Measurements from ENCODE around the gene EYS. TPM values are rescaled to one million over a fixed set of nuclear protein-coding genes. Genes with fewer than 3 reads are reported as not detected.
"Not testable (repeated sequence)": the region's sequence is repeated elsewhere in the genome, so short reads cannot be mapped to it uniquely, and the experiment has no call there.

The EYS gene
- polyA plus RNA-seq, 6 donors from 2014 or later, result 0.06 to 0.18 (median 0.07) TPM; not detected in 1

- no peak for DNase-seq
- Mint-ChIP-seq H3K4me3 (no peak overlapping the region), H3K4me1 (no peaks in the 10 kb centered on the region), H3K27me3 (no peaks in the 10 kb centered on the region), H3K9me3 (peaks cover 0 to 25% (median 23%) of the 10 kb centered on the region in 7 donors), H3K27ac (no peak overlapping the region), H3K36me3 (peaks cover 10 to 17% of the 10 kb centered on the region in 2 donors)
- ATAC-seq (ENCODE audit: low read depth in 2 of 2), result no peak
Measured at GRCh38 chr6:63757826-63758225, 1949.2 kb downstream of the EYS start.

DNA sequence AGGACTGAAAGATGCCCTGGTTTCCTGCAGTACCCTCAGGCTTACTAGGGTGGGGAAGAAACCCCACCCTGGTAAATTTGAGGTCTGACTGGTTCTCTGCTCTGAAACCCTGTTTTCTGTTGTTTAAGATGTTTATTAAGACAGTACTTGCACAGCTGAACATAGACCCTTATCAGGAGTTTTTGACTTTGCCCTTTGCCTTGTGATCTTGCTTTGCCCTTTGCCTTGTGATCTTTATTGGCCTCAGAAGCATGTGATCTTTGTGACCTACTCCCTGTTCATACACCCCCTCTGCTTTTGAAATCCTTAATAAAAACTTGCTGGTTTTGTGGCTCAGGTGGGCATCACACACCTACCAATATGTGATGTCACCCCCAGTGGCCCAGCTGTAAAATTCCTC lies 1949.8 kb downstream of the EYS start:
- not testable (repeated sequence) for ATAC-seq (ENCODE audit: low read depth in 2 of 2); H3K4me1 Mint-ChIP-seq; H3K27ac Mint-ChIP-seq; H3K27me3 Mint-ChIP-seq; H3K4me3 Mint-ChIP-seq; DNase-seq
- Mint-ChIP-seq H3K9me3 (peaks cover 0 to 25% (median 23%) of the 10 kb centered on the region in 7 donors), H3K36me3 (peaks cover 10 to 17% of the 10 kb centered on the region in 2 donors)

DNA sequence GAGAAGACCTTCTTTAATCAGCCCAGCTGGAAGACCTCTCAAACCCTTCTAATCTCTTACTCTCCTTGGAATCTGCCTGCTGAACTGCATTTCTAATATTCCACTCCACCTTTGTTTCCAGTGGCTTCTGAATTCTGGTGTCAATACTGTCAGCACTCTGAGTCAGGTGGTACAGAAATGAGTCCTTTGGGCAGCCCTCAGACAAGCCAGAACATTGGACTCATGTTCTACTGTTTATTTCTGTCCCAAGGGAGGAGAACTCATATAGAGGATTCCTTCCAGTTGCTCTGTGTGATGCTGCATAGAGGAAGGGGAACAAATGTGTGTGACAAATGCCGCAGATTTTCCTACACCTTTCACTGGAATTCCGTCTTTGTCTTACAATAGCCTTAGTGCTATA lies 1956.6 kb downstream of the EYS start:
- no peaks in the 10 kb centered on the region for H3K4me1 Mint-ChIP-seq
- H3K36me3 Mint-ChIP-seq, result peaks cover 0 to 37% of the 10 kb centered on the region in 2 donors
- DNase-seq (no peak), ATAC-seq (ENCODE audit: low read depth in 2 of 2) (no peak)
- no peak overlapping the region for H3K27ac Mint-ChIP-seq
- H3K4me3 Mint-ChIP-seq, result no peak overlapping the region
- peaks cover 15 to 36% (median 31%) of the 10 kb centered on the region in 3 donors for H3K27me3 Mint-ChIP-seq
- peaks cover 0 to 11% (median 7%) of the 10 kb centered on the region in 7 donors for H3K9me3 Mint-ChIP-seq

DNA sequence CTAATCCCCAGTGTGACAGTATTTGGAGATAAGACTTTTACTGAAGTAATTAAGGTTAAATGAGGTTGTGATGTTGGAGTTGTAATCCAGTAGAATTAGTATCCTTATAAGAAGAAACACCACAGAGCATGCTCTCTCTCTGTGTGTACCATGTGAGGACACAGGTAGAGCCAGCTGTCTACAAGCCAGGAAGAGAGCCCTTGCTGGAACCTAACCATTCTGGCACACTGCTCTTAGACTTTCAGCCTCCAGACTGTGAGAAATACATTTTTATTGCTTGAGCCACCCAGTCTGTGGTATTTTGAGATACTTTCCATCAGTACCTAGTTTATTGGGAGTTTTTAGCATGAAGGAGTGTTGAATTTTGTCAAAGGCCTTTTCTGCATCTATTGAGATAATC lies 1961.2 kb downstream of the EYS start:
- ATAC-seq (ENCODE audit: low read depth in 2 of 2) (no peak), DNase-seq (no peak)
- peaks cover 0 to 6% (median 3%) of the 10 kb centered on the region in 7 donors for H3K9me3 Mint-ChIP-seq
- H3K36me3 Mint-ChIP-seq, result peaks cover 0 to 37% of the 10 kb centered on the region in 2 donors
- H3K4me1 Mint-ChIP-seq, result no peaks in the 10 kb centered on the region
- H3K27ac Mint-ChIP-seq, result no peak overlapping the region
- H3K27me3 Mint-ChIP-seq, result peaks cover 15 to 36% (median 31%) of the 10 kb centered on the region in 3 donors
- no peak overlapping the region for H3K4me3 Mint-ChIP-seq

DNA sequence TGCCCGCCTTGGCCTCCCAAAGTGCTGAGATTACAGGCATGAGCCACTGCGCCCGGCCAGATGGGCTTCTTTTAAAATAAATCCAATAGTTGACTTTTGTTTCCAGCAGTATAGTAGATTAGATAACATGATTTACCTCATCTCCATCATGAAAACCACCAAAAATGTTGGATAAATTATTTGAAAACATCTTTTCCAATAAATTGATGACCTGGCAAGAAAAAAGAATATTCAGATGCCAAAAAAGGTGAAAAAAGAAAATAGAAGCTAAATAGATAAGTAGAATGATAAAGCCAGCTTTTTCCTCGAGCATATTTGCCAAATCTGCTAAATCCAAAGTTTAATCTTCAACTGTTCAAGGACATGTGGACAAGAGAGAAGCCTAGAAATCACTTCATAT lies 1962.2 kb downstream of the EYS start:
- ATAC-seq (ENCODE audit: low read depth in 2 of 2), result no peak
- DNase-seq, result no peak
- H3K27ac Mint-ChIP-seq, result peak overlapping the region in 1 of 6 donors; percentile 31
- peaks cover 0 to 4% (median 0%) of the 10 kb centered on the region in 3 donors for H3K4me1 Mint-ChIP-seq
- peaks cover 0 to 34% of the 10 kb centered on the region in 2 donors for H3K36me3 Mint-ChIP-seq
- no peak overlapping the region for H3K4me3 Mint-ChIP-seq
- H3K9me3 Mint-ChIP-seq, result peaks cover 4 to 6% (median 4%) of the 10 kb centered on the region in 7 donors
- H3K27me3 Mint-ChIP-seq, result peaks cover 15 to 33% (median 31%) of the 10 kb centered on the region in 3 donors

- DNase-seq (no peak), ATAC-seq (ENCODE audit: low read depth in 2 of 2) (no peak)
- H3K4me3 Mint-ChIP-seq, result no peak overlapping the region
- H3K27me3 Mint-ChIP-seq, result peaks cover 9 to 24% (median 22%) of the 10 kb centered on the region in 3 donors
- no peak overlapping the region for H3K27ac Mint-ChIP-seq
- H3K36me3 Mint-ChIP-seq, result peaks cover 0 to 24% of the 10 kb centered on the region in 2 donors
- H3K4me1 Mint-ChIP-seq, result peaks cover 0 to 4% (median 0%) of the 10 kb centered on the region in 3 donors
- peaks cover 0 to 11% (median 9%) of the 10 kb centered on the region in 7 donors for H3K9me3 Mint-ChIP-seq
Measured at GRCh38 chr6:63743691-63744090, 1963.3 kb downstream of the EYS start.

DNA sequence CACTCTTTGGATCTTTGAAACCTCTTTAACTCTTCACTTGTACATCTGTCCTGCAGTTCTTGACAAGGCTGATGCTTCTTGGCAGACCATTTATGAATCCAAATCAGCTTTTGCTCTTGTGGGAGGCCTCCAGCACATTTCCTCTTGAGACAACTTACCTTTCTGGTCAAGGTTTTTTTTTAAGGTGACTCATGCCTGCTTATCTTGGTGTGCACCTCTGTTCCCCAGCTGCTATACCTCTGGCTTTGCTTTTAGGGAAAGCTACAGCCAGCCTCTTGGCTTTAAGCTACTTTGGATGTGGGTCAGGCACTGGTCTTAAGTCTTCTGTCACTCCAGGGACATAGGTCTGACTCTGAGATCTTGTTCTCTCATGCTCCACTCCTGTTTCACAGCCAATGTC lies 1965.0 kb downstream of the EYS start:
- Mint-ChIP-seq H3K9me3 (peaks cover 0 to 13% (median 8%) of the 10 kb centered on the region in 7 donors), H3K4me1 (peaks cover 0 to 4% (median 0%) of the 10 kb centered on the region in 3 donors), H3K27ac (no peak overlapping the region), H3K27me3 (peaks cover 4 to 8% (median 7%) of the 10 kb centered on the region in 3 donors), H3K36me3 (peaks cover 0 to 11% of the 10 kb centered on the region in 2 donors), H3K4me3 (no peak overlapping the region)
- ATAC-seq (ENCODE audit: low read depth in 2 of 2) (no peak), DNase-seq (no peak)

DNA sequence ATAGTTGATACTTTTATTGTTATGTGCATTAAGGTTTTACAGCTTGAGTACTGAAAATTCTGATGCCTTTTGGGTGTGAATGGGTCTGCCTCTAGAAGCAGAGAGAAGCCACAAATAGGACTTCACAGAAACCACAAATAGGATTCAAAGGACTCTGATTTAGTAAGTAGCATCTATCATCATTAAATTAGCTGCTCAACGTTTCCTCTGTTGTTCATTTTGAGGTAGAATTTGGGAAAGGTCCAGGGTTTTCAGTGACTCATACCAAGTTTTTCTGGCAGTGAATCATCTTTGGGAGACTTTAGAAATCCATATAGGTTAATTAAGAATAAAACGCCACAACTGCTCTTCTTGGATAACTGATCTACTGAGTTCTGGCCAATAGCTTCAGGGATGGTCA lies 1966.3 kb downstream of the EYS start:
- Mint-ChIP-seq H3K4me3 (no peak overlapping the region), H3K27me3 (no peaks in the 10 kb centered on the region), H3K9me3 (peaks cover 0 to 13% (median 7%) of the 10 kb centered on the region in 7 donors), H3K36me3 (peaks cover 0 to 6% of the 10 kb centered on the region in 2 donors), H3K4me1 (peaks cover 0 to 4% (median 0%) of the 10 kb centered on the region in 3 donors), H3K27ac (no peak overlapping the region)
- DNase-seq, result no peak
- ATAC-seq (ENCODE audit: low read depth in 2 of 2), result no peak

DNA sequence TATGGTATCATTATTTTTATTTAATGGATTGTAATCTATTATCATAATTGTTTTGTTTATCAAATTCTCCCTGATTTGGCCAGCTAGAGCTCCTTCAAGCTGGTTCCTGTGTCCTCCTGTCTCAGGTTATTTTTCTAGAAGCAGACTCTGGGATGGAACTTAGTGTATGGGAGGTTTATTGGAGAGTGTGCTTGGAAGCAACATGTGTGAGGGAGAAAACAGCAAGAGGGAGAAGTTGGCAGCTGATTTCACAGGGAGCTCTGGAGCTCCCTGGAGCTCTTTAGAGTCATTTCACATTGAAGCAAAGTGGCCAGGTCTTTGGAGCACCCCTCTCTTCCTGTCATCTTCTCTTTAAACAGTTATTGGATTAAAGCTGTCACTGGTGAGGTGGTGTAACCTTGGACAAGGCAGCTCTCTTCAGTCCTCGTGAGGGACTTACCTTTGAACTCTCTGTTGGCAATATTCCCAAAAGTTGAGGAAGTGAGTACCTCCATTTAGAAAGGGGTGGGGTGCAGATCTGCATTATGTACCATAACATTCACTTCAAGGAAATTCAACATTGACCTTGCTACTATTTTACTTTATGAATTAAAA lies 1967.8 kb downstream of the EYS start:
- peaks cover 0 to 13% (median 7%) of the 10 kb centered on the region in 7 donors for H3K9me3 Mint-ChIP-seq
- no peaks in the 10 kb centered on the region for H3K27me3 Mint-ChIP-seq
- peaks cover 0 to 4% (median 0%) of the 10 kb centered on the region in 3 donors for H3K4me1 Mint-ChIP-seq
- peaks cover 0 to 6% of the 10 kb centered on the region in 2 donors for H3K36me3 Mint-ChIP-seq
- DNase-seq, result no peak
- no peak overlapping the region for H3K27ac Mint-ChIP-seq
- no peak overlapping the region for H3K4me3 Mint-ChIP-seq
- ATAC-seq (ENCODE audit: low read depth in 2 of 2), result no peak

- peaks cover 0 to 13% (median 7%) of the 10 kb centered on the region in 7 donors for H3K9me3 Mint-ChIP-seq
- H3K27me3 Mint-ChIP-seq; DNase-seq; H3K27ac Mint-ChIP-seq; H3K36me3 Mint-ChIP-seq; H3K4me3 Mint-ChIP-seq; H3K4me1 Mint-ChIP-seq; ATAC-seq (ENCODE audit: low read depth in 2 of 2): not testable (repeated sequence)
Measured at GRCh38 chr6:63738190-63738589, 1968.8 kb downstream of the EYS start.

GRCh38 chr6:63734923-63735322 lies 1972.1 kb downstream of the EYS start:
- DNase-seq (no peak), ATAC-seq (ENCODE audit: low read depth in 2 of 2) (no peak)
- Mint-ChIP-seq H3K9me3 (peaks cover 0 to 7% (median 6%) of the 10 kb centered on the region in 7 donors), H3K36me3 (no peaks in the 10 kb centered on the region), H3K4me1 (no peaks in the 10 kb centered on the region), H3K4me3 (no peak overlapping the region), H3K27me3 (no peaks in the 10 kb centered on the region), H3K27ac (no peak overlapping the region)

- Mint-ChIP-seq H3K9me3 (no peaks in the 10 kb centered on the region), H3K4me1 (no peaks in the 10 kb centered on the region), H3K27ac (no peak overlapping the region), H3K36me3 (no peaks in the 10 kb centered on the region), H3K27me3 (no peaks in the 10 kb centered on the region), H3K4me3 (no peak overlapping the region)
- ATAC-seq (ENCODE audit: low read depth in 2 of 2) (no peak), DNase-seq (no peak)
Measured at GRCh38 chr6:63732336-63732735, 1974.7 kb downstream of the EYS start.

DNA sequence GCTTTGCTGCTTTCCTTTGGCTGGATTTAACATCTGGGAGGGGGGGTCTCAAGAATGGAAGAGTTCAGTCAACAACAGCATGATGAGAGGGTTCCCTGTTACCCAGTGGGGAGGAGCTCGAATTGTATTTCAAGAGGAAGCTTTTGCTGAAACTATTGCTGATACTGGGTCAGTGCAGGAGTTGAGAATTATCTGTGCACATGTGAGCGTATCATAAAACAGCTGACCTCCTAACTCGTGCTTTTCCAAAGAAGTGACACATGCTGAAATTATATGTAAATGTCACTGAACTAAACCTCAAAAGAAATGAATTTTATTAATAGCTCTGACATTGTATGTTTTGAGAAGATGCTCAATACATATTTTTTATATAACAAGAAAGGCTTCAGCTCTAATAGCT lies 1975.1 kb downstream of the EYS start:
- Mint-ChIP-seq H3K27me3 (no peaks in the 10 kb centered on the region), H3K27ac (no peak overlapping the region), H3K4me3 (no peak overlapping the region), H3K9me3 (no peaks in the 10 kb centered on the region), H3K4me1 (no peaks in the 10 kb centered on the region), H3K36me3 (no peaks in the 10 kb centered on the region)
- ATAC-seq (ENCODE audit: low read depth in 2 of 2), result no peak
- DNase-seq, result no peak

GRCh38 chr6:63730311-63730710 lies 1976.7 kb downstream of the EYS start:
- Mint-ChIP-seq H3K27me3 (no peaks in the 10 kb centered on the region), H3K9me3 (no peaks in the 10 kb centered on the region), H3K4me1 (no peaks in the 10 kb centered on the region), H3K27ac (no peak overlapping the region), H3K36me3 (no peaks in the 10 kb centered on the region), H3K4me3 (no peak overlapping the region)
- ATAC-seq (ENCODE audit: low read depth in 2 of 2) (no peak), DNase-seq (no peak)

Data from naive B cell (primary cell).